ENCODE results near the gene YY1. TPM values are rescaled to one million over a fixed set of nuclear protein-coding genes. Genes with fewer than 3 reads are reported as not detected.

The YY1 gene
- polyA plus RNA-seq, 3 donors: 13.3 to 35.2 (median 15.7) TPM

DNA sequence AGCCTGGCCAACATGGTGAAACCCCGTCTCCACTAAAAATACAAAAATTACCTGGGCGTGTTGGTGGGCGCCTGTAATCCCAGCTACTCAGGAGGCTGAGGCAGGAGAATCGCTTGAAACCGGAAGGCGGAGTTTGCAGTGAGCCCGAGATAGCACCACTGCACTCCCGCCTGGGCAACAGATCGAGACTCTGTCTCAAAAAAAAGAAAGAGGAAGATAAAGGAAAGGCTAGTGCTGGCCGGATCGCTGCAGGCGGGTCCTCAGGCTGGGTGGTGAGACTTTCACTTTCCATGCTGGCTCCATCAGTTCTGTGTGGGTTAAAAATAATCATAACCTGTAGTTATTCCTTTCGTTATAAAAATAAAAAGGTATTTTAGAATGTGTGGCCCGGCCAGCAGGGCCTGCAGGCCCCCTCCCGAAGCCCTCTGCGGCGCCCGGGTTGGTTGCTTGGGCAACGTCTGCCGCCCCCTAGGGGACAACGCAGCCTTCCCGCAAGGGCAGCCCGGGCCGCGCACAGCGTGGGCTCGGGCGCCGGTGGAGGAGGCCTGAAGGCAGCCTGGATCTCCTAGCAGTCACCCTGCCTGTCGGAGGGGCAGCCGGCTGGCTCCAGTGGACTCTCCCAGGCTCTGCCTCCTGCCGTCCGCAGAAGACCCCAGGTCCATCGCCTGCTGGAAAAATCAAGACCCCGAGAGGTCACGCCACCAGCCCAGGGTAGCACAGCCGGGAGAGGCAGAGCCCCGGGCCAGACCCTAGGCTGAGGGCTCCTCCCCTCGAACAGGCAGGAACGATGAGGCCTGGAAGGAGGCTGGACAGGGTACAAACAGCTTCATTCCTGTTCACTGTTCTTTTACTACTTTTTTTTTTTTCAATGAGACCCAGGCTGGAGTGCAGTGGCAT lies 79.2 kb downstream of the YY1 start:
- H3K36me3 Mint-ChIP-seq: no peaks in the 10 kb centered on the region
- Histone ChIP-seq H3K4me3 (replicated peaks in 1 of 3; ENCODE audit: low read depth in 2 of 3, low read length in 3 of 3) (peak overlapping the region; percentile 39 to 80 (median 47)), H3K4me1 (ENCODE audit: control insufficient read depth in 1 of 2, insufficient read depth in 2 of 2, low read length in 2 of 2) (peaks cover 12 to 17% of the 10 kb centered on the region in 2 donors), H2AFZ (ENCODE audit: insufficient read depth, low read depth, low read length, poor library complexity, severe bottlenecking) (peak overlapping the region; percentile 80), H3K27ac (ENCODE audit: low read depth in 1 of 2, low read length in 2 of 2) (peak overlapping the region; percentile 60 to 72), H3K9me3 (replicated peaks in 1 of 2; ENCODE audit: control insufficient read depth in 1 of 2, insufficient read depth in 1 of 2, low read length in 2 of 2) (no peaks in the 10 kb centered on the region), H4K20me1 (ENCODE audit: insufficient read depth, low read length) (no peaks in the 10 kb centered on the region), H3K27me3 (ENCODE audit: control insufficient read depth in 2 of 2, insufficient read depth in 2 of 2, low read length in 2 of 2) (no peaks in the 10 kb centered on the region), H3K9ac (ENCODE audit: insufficient read depth, low read length, poor library complexity, severe bottlenecking) (peak overlapping the region; percentile 57), H3K79me2 (ENCODE audit: insufficient read depth, low read length) (no peaks in the 10 kb centered on the region), H3K4me2 (replicated peaks; ENCODE audit: extremely low read depth, low read length, poor library complexity, severe bottlenecking) (peak overlapping the region; percentile 67), H3K36me3 (replicated peaks in 1 of 2; ENCODE audit: control insufficient read depth in 1 of 2, insufficient read depth in 2 of 2, low read length in 2 of 2) (no peaks in the 10 kb centered on the region)
- TF ChIP-seq, protein P1, sequence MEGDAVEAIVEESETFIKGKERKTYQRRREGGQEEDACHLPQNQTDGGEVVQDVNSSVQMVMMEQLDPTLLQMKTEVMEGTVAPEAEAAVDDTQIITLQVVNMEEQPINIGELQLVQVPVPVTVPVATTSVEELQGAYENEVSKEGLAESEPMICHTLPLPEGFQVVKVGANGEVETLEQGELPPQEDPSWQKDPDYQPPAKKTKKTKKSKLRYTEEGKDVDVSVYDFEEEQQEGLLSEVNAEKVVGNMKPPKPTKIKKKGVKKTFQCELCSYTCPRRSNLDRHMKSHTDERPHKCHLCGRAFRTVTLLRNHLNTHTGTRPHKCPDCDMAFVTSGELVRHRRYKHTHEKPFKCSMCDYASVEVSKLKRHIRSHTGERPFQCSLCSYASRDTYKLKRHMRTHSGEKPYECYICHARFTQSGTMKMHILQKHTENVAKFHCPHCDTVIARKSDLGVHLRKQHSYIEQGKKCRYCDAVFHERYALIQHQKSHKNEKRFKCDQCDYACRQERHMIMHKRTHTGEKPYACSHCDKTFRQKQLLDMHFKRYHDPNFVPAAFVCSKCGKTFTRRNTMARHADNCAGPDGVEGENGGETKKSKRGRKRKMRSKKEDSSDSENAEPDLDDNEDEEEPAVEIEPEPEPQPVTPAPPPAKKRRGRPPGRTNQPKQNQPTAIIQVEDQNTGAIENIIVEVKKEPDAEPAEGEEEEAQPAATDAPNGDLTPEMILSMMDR (IDR thresholded peaks at IDR 0.05): peak; percentile 96
- peak; percentile 58 to 68 (median 64) for DNase-seq
- intact Hi-C loops (cut with micrococcal nuclease): loop anchor here in 1 of 2 donors (5.0 kb wide), 1 partner anchor 36 kb away; no protein-coding TSS in a partner anchor
- H3K27me3 Mint-ChIP-seq (ENCODE audit: low read depth in 3 of 3): peaks cover 0 to 12% (median 5%) of the 10 kb centered on the region in 3 donors
- H3K4me3 Mint-ChIP-seq: peak overlapping the region; percentile 79 to 87
- WGBS (ENCODE audit: insufficient coverage): 26% methylated on average over 34 of the region's 40 CpGs
- H3K27ac Mint-ChIP-seq: peak overlapping the region; percentile 78 to 97 (median 90)
- peaks cover 9% of the 10 kb centered on the region for H3K4me1 Mint-ChIP-seq
- H3K9me3 Mint-ChIP-seq: peaks cover 0 to 2% (median 0%) of the 10 kb centered on the region in 7 donors

GRCh38 chr14:100320157-100320856 lies 81.4 kb downstream of the YY1 start:
- DNase-seq: no peak
- peaks cover 10 to 16% of the 10 kb centered on the region in 2 donors for H3K4me1 ChIP-seq (ENCODE audit: control insufficient read depth in 1 of 2, insufficient read depth in 2 of 2, low read length in 2 of 2)
- no peak overlapping the region for H3K4me2 ChIP-seq (replicated peaks; ENCODE audit: extremely low read depth, low read length, poor library complexity, severe bottlenecking)
- H3K4me3 Mint-ChIP-seq: no peak overlapping the region
- peaks cover 1 to 9% (median 5%) of the 10 kb centered on the region in 3 donors for H3K27me3 Mint-ChIP-seq (ENCODE audit: low read depth in 3 of 3)
- no peak overlapping the region for H3K27ac ChIP-seq (ENCODE audit: low read depth in 1 of 2, low read length in 2 of 2)
- TF ChIP-seq, protein P1 (IDR thresholded peaks at IDR 0.05): no peak
- H3K27ac Mint-ChIP-seq: no peak overlapping the region
- H3K27me3 ChIP-seq (ENCODE audit: control insufficient read depth in 2 of 2, insufficient read depth in 2 of 2, low read length in 2 of 2): no peaks in the 10 kb centered on the region
- peaks cover 6% of the 10 kb centered on the region for H3K4me1 Mint-ChIP-seq
- H3K9me3 Mint-ChIP-seq: peaks cover 0 to under 1% (median 0%) of the 10 kb centered on the region in 7 donors
- intact Hi-C loops (cut with micrococcal nuclease): no loop called here
- no peaks in the 10 kb centered on the region for H4K20me1 ChIP-seq (ENCODE audit: insufficient read depth, low read length)
- WGBS (ENCODE audit: insufficient coverage): 98% methylated on average over 10 of the region's 12 CpGs
- no peaks in the 10 kb centered on the region for H3K36me3 Mint-ChIP-seq
- no peaks in the 10 kb centered on the region for H3K79me2 ChIP-seq (ENCODE audit: insufficient read depth, low read length)
- no peak overlapping the region for H3K9ac ChIP-seq (ENCODE audit: insufficient read depth, low read length, poor library complexity, severe bottlenecking)
- no peaks in the 10 kb centered on the region for H3K9me3 ChIP-seq (replicated peaks in 1 of 2; ENCODE audit: control insufficient read depth in 1 of 2, insufficient read depth in 1 of 2, low read length in 2 of 2)
- no peaks in the 10 kb centered on the region for H3K36me3 ChIP-seq (replicated peaks in 1 of 2; ENCODE audit: control insufficient read depth in 1 of 2, insufficient read depth in 2 of 2, low read length in 2 of 2)
- H2AFZ ChIP-seq (ENCODE audit: insufficient read depth, low read depth, low read length, poor library complexity, severe bottlenecking): no peak overlapping the region
- no peak overlapping the region for H3K4me3 ChIP-seq (replicated peaks in 1 of 3; ENCODE audit: low read depth in 2 of 3, low read length in 3 of 3)

All from CD14-positive monocyte (primary cell).